Dedifferentiated amniotic fluid mesenchymal stem cell (primary cell): Measurements from ENCODE around the gene ILDR2.
"Not testable (repeated sequence)": the region's sequence is repeated elsewhere in the genome, so short reads cannot be mapped to it uniquely, and the experiment has no call there.

ENCODE experiments used
- DNase-seq: peaks from one replicate; pipeline ENCODE4 v3.0.0-alpha.2; 2016; ENCODE audit errors: extremely low spot score

ILDR2 gene

GRCh38 chr1:166888373-166889111 lies 86.8 kb downstream of the ILDR2 start:
- no peak for DNase-seq

- DNase-seq = no peak
Observed at GRCh38 chr1:166884971-166885370, 90.4 kb downstream of the ILDR2 start.

- no peak for DNase-seq
Observed at GRCh38 chr1:166884040-166884642, 91.2 kb downstream of the ILDR2 start.

- DNase-seq = no peak
Observed at GRCh38 chr1:166882893-166883292, 92.4 kb downstream of the ILDR2 start.

GRCh38 chr1:166878173-166878917 lies 97.0 kb downstream of the ILDR2 start:
- DNase-seq = not testable (repeated sequence)

GRCh38 chr1:166876540-166876838 lies 98.9 kb downstream of the ILDR2 start:
- no peak for DNase-seq

GRCh38 chr1:166875734-166876539 lies 99.4 kb downstream of the ILDR2 start, which contains the start of gene TADA1:
TSS of gene TADA1 (minus strand) at chr1:166876264. CDS start at chr1:166876233, 31 bp downstream.
- peak; percentile 97 for DNase-seq

GRCh38 chr1:166875302-166875733 lies 100.0 kb downstream of the ILDR2 start:
- no peak for DNase-seq

- DNase-seq = no peak
Observed at GRCh38 chr1:166874464-166874863, 100.9 kb downstream of the ILDR2 start.

GRCh38 chr1:166870584-166870983 lies 104.8 kb downstream of the ILDR2 start:
- DNase-seq = no peak

- no peak for DNase-seq
Observed at GRCh38 chr1:166869318-166870099, 105.8 kb downstream of the ILDR2 start.

GRCh38 chr1:166868639-166869038 lies 106.7 kb downstream of the ILDR2 start:
- DNase-seq = no peak

GRCh38 chr1:166865926-166866325 lies 109.4 kb downstream of the ILDR2 start:
- DNase-seq = no peak

GRCh38 chr1:166859597-166859996 lies 115.7 kb downstream of the ILDR2 start:
- DNase-seq = no peak

GRCh38 chr1:166858726-166859419 lies 116.5 kb downstream of the ILDR2 start:
- no peak for DNase-seq
